ENCODE measurements around the gene PARD3B.
"Not testable (repeated sequence)": the region's sequence is repeated elsewhere in the genome, so short reads cannot be mapped to it uniquely, and the experiment has no call there.

The PARD3B gene

DNA sequence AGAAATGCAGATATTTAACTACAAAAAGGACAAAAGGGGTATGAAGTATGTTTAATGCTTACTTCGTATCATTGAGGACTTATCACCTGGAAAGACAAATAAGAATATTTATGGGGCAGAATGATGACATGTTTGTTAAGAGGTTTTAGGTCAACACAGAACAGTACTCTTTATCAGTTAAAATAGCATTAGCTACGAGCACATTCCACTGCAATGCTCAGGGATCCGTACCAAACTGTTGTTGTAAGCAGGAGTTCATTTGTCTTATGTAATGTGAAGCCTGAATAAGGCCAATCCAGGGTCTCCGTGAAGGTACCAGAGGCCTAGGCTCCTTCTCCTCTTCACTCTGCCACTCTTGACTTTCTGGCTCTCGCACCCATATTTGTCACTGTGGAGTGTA lies 671.3 kb downstream of the PARD3B start:
- no peak for FAIRE-seq

DNA sequence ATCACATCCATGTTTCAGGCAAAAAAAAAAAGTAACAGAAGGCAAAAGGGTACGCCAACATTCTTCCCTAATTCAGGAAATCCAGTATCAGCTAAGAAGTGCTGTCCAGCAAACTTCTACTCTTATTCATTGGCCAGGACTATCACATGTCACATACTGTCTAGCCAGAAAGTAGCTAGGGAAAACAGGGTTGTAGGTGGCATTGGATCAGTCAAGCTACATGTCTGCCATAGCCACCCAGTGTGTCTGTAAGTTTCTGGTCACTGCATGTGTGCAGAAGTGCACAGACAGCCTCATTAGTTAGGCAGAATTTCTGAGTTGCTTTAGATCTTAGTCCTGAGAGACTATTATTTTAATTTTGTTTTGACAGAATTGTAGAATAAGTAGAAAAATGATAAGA lies 671.7 kb downstream of the PARD3B start:
- no peak for FAIRE-seq

GRCh38 chr2:205218056-205218455 lies 672.8 kb downstream of the PARD3B start:
- FAIRE-seq, result no peak

GRCh38 chr2:205218816-205219215 lies 673.5 kb downstream of the PARD3B start:
- FAIRE-seq, result not testable (repeated sequence)

DNA sequence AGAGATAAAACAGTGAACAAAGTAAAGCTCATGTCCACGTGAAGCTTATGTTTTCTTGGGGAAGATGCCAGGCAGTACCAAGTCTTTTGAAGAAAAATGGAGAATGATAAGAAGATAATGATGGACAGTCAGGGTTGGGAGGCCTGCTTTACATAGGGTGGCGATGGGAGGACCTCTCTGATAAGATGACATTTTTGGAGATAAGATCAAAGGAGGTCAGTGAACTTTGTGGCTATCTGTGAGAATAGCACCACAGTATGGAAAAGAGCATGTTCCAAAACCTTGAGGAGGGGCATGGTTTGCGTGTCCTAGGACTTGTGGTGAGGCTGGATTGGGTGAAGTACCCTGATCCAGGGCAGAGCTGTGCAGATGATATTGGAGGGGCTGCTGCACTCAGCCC lies 675.3 kb downstream of the PARD3B start:
- no peak for FAIRE-seq

GRCh38 chr2:205232086-205232485 lies 686.8 kb downstream of the PARD3B start:
- no peak for FAIRE-seq

GRCh38 chr2:205235434-205235833 lies 690.2 kb downstream of the PARD3B start:
- no peak for FAIRE-seq

GRCh38 chr2:205237524-205237923 lies 692.2 kb downstream of the PARD3B start:
- FAIRE-seq, result no peak

- no peak for FAIRE-seq
Measured at GRCh38 chr2:205245001-205245400, 699.7 kb downstream of the PARD3B start.

DNA sequence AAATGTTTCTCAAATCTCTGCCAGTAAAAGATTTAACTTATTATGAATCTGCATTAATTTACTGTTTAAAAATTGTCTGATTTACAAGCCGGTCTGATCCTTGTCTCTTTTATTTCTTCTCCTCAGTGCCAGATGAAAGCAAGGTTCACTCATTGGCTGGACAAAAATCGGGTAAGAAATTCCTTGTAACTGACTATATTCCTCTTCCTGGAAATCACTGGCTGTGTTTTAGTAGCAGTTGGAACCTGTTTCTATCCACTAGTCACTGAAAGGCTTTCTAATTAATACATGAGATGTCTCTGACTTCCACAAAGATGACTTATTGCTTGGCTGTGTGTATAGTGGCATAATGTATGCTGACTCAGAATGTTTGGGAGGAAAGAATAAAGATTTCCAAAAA lies 700.4 kb downstream of the PARD3B start:
- no peak for FAIRE-seq

GRCh38 chr2:205259121-205259520 lies 713.8 kb downstream of the PARD3B start:
- FAIRE-seq, result no peak

GRCh38 chr2:205261516-205262020 lies 716.3 kb downstream of the PARD3B start:
- FAIRE-seq, result no peak

GRCh38 chr2:205267323-205267722 lies 722.0 kb downstream of the PARD3B start:
- FAIRE-seq, result no peak

- no peak for FAIRE-seq
Measured at GRCh38 chr2:205270689-205271088, 725.4 kb downstream of the PARD3B start.

- FAIRE-seq, result no peak
Measured at GRCh38 chr2:205273148-205273547, 727.9 kb downstream of the PARD3B start.

GRCh38 chr2:205273627-205274026 lies 728.4 kb downstream of the PARD3B start:
- no peak for FAIRE-seq

DNA sequence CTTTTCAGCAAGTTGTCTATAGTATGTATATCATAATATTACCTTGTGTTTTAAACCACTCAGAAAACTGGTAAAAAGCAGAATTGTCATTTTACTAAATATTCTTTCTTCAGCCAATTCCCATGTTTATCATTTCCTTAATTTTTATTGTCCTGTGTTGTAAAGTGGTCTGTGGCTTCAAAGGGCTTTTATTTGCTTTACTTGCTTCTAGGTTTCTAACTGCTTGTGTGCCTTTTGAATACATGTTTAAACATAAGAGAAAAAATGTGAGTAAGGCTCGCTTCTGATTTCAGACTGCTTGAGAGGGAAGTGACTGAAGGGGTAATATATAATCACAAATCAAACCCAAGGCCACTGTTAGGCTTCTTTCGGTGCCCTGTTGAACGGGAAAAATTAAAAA lies 729.5 kb downstream of the PARD3B start:
- no peak for FAIRE-seq

DNA sequence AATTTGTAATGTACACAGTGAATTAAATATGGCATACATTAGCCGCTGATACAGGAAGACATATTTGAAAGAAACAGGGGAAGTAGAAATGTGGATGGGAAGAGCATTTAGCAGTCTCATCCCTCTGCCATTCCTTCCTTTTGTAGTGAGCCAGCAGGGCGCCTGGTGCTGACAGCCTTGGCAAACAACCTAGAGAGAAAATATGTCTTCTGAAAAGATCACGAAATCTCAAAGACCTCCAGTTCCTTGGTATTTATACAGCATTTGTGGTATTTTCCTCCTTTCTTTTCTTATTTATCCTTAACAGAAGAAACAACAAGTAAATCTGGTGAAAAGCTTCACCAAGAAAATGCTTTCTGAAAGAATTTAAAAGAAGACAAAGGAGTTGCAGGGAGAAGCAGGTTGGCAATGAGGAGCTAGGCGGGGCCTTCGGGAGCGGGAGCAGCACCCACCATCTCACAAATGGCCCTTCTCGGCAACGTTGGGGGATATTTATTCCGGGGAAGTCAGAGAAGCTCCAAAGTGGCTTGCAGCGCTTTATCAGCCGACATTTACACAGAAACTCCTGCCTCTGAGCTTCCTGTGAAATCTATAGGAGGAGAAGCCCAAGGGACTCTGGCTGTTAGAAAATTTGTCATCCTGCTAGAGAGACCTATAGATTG lies 731.0 kb downstream of the PARD3B start:
- no peak for FAIRE-seq

DNA sequence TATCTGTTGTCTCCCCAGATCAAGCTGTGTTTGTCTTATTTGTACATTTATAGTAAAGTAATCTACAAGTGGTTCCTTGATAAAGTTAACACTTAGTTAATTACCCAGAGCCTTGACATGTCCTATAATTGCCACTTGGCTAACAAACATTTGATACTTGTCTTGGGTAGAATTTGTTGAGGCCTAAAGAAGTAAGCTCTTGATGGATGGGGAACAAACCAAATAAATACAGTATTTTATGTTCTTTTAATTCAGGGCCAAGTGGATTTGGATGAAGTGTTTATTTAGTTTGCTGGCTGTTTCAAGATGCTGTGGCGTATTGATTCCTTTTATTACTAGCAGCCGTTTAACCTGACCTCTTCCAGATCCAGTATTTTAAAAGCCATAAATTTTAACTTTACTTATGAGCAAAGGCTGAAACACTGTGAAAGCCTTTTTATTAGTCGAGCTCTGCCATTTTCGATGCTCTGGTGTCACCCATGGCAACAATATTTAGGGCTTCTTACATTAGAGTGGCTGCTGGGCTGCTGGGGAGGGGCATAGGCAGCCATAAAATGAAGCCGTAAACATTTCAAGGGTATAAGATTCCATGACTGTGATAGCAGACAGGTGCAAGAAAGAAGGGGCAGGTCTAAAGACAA lies 735.4 kb downstream of the PARD3B start:
- no peak for FAIRE-seq

GRCh38 chr2:205283736-205284270 lies 738.5 kb downstream of the PARD3B start:
- no peak for FAIRE-seq

DNA sequence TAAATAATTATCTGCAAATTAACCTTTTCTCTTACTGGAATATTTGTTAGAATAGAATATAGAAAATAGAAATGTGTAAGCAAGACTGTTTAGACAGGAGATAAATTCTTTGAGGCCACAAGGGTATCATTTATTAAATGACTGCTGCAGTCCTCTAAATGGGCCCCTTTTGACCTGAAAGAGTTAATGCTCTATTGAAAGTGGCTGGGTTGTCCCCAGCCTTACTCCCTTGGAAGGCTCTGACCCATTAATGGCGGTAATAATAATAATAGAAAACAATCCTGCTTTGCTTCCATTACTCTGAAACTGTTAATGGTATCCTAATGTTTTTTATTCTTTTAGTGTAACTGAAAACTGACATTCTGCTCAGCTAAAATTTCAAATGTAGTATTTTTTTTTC lies 739.1 kb downstream of the PARD3B start:
- no peak for FAIRE-seq

- no peak for FAIRE-seq
Measured at GRCh38 chr2:205287316-205287715, 742.0 kb downstream of the PARD3B start.

DNA sequence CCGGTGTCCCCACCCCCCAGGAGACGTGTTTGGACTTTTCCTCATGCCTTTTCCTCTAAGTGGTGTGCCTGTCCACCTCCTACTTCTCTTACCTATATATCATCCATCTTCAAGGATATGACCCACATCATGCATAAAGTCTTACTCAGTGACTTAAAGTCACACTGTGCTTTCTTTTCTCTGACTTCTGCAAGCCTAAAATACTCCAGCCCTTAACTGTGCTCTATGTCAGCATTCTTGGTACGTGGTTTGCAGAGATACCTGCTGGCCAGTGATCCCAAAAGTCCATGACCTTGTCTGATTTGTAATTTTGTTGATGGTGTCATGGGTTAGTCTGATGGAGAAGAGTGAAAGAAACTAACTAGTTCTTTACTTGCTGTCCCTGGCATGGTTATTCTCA lies 743.4 kb downstream of the PARD3B start:
- FAIRE-seq, result no peak

DNA sequence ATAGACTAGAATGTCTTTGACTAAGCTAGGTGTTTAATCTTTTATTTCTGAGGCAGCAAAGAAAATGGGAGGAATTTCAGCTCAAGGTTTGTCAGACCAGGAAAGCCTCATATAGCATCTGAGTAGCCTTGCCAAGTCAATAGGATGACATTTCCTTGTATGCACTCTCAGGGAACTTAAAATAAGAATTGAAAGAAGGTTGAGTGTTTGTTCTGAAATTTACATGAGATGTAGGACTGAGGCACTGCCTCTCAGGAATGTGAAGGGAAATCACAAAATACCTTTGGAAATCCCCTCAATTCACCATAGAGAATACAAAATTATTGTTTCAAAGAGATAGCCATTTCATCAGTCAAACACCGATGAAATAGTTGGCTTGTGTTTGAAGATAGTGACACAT lies 745.0 kb downstream of the PARD3B start:
- FAIRE-seq, result no peak

Data from islet of Langerhans (tissue), 1 donor.